Astrocyte (in vitro differentiated cells and primary cell): ENCODE results near the gene TSPAN4. TPM values are rescaled to one million over a fixed set of nuclear protein-coding genes. Genes with fewer than 3 reads are reported as not detected.

Source experiments
- DNase-seq: peaks from one replicate; pipeline ENCODE4 v3.0.0-alpha.2; 2010; ENCODE audit warnings: low read depth
- FAIRE-seq: peaks from 2 replicates; lab custom pipeline; 2011; peaks lifted over from hg19 to GRCh38; lab: Jason Lieb, UNC
- H2AFZ ChIP-seq: 2 replicates; pipeline ENCODE4 v1.6.0; 2012; ENCODE audit warnings: low read depth, low read length, inconsistent platforms
- H3K27ac ChIP-seq: 2 replicates; pipeline ENCODE4 v1.5.1; 2011; ENCODE audit warnings: low read depth, low read length, inconsistent platforms
- H3K27me3 ChIP-seq: 2 replicates; pipeline ENCODE4 v1.6.0; 2011; ENCODE audit warnings: low read length, inconsistent platforms; ENCODE audit not compliant: insufficient read depth
- H3K36me3 ChIP-seq: 2 replicates; pipeline ENCODE4 v1.5.1; 2011; ENCODE audit warnings: low read length, inconsistent platforms; ENCODE audit not compliant: insufficient read depth
- H3K4me1 ChIP-seq: 2 replicates; pipeline ENCODE4 v1.5.1; 2011; ENCODE audit warnings: low read length, inconsistent platforms; ENCODE audit not compliant: insufficient read depth
- H3K4me2 ChIP-seq: 2 replicates; pipeline ENCODE4 v1.6.0; 2012; ENCODE audit warnings: low read length, inconsistent platforms
- H3K4me3 ChIP-seq: 2 replicates; pipeline ENCODE4 v1.5.1; 2011; ENCODE audit warnings: low read depth, mild to moderate bottlenecking, low read length, inconsistent platforms; ENCODE audit not compliant: insufficient read depth
- H3K79me2 ChIP-seq: 2 replicates; pipeline ENCODE4 v1.6.0; 2012; ENCODE audit warnings: mild to moderate bottlenecking, low read length, inconsistent platforms; ENCODE audit not compliant: insufficient read depth
- H3K9ac ChIP-seq: 2 replicates; pipeline ENCODE4 v1.6.0; 2012; ENCODE audit warnings: mild to moderate bottlenecking, low read length, inconsistent platforms
- H3K9me3 ChIP-seq: 2 replicates; pipeline ENCODE4 v1.5.1; 2012; ENCODE audit warnings: low read depth, mild to moderate bottlenecking, low read length, inconsistent platforms; ENCODE audit not compliant: insufficient read depth
- H4K20me1 ChIP-seq: 2 replicates; pipeline ENCODE4 v1.6.0; 2012; ENCODE audit warnings: low read length, inconsistent platforms; ENCODE audit not compliant: insufficient read depth
- H3K27ac Mint-ChIP-seq: one replicate; pipeline ENCODE4 v1.8.0; 2021; ENCODE audit warnings: mild to moderate bottlenecking, mixed read lengths; ENCODE audit not compliant: unreplicated experiment
- H3K27me3 Mint-ChIP-seq: one replicate; pipeline ENCODE4 v1.8.0; 2021; ENCODE audit warnings: low read depth, mixed read lengths; ENCODE audit not compliant: unreplicated experiment
- H3K36me3 Mint-ChIP-seq: one replicate; pipeline ENCODE4 v1.8.0; 2021; ENCODE audit warnings: low read depth, mixed read lengths; ENCODE audit not compliant: unreplicated experiment
- H3K4me1 Mint-ChIP-seq: one replicate; pipeline ENCODE4 v1.8.0; 2021; ENCODE audit warnings: low read depth, mixed read lengths; ENCODE audit not compliant: unreplicated experiment
- H3K4me3 Mint-ChIP-seq: one replicate; pipeline ENCODE4 v1.8.0; 2021; ENCODE audit warnings: mild to moderate bottlenecking, moderate library complexity, mixed read lengths; ENCODE audit not compliant: unreplicated experiment
- H3K9me3 Mint-ChIP-seq: one replicate; pipeline ENCODE4 v1.8.0; 2021; ENCODE audit warnings: mild to moderate bottlenecking, mixed read lengths; ENCODE audit not compliant: unreplicated experiment
- CTCF ChIP-seq: IDR thresholded peaks from 2 replicates; pipeline ENCODE4 v1.5.1; 2011; ENCODE audit warnings: low read depth, mild to moderate bottlenecking, inconsistent platforms, low read length, moderate library complexity; ENCODE audit not compliant: insufficient read depth
- EZH2 ChIP-seq: IDR thresholded peaks from 2 replicates; pipeline ENCODE4 v1.6.1; 2012; ENCODE audit warnings: mild to moderate bottlenecking, low read length, inconsistent platforms; ENCODE audit not compliant: insufficient read depth
- total RNA-seq: library from RNA; stranded (reverse); gene quantifications from 2 replicates; pipeline ENCODE4 v1.2.1, GENCODE V29; 2021

The TSPAN4 gene
- total RNA-seq, 1 donor from 2014 or later = 69.5 TPM

GRCh38 chr11:863910-864827 is 21.5 kb downstream of the TSPAN4 start:
- Histone ChIP-seq H3K4me3 (no peak overlapping the region), H2AFZ (no peak overlapping the region), H3K9ac (no peak overlapping the region), H3K4me2 (no peak overlapping the region), H3K27me3 (no peaks in the 10 kb centered on the region), H3K4me1 (peaks cover 17% of the 10 kb centered on the region), H3K36me3 (no peaks in the 10 kb centered on the region), H3K9me3 (no peaks in the 10 kb centered on the region), H3K79me2 (no peaks in the 10 kb centered on the region), H3K27ac (no peak overlapping the region), H4K20me1 (peaks cover 24% of the 10 kb centered on the region)
- peaks cover 2% of the 10 kb centered on the region for H3K4me1 Mint-ChIP-seq
- TF ChIP-seq EZH2 = no peak
- no peak for TF ChIP-seq CTCF
- FAIRE-seq (no peak), DNase-seq (no peak)
- H3K27ac Mint-ChIP-seq = no peak overlapping the region
- H3K4me3 Mint-ChIP-seq = no peak overlapping the region
- peaks cover 2% of the 10 kb centered on the region for H3K36me3 Mint-ChIP-seq
- H3K27me3 Mint-ChIP-seq = no peaks in the 10 kb centered on the region
- no peaks in the 10 kb centered on the region for H3K9me3 Mint-ChIP-seq

GRCh38 chr11:864898-865297 is 22.2 kb downstream of the TSPAN4 start:
- peak overlapping the region; percentile 77 for H3K27ac Mint-ChIP-seq

More at GRCh38 chr11:864898-865297, 22.2 kb downstream of the TSPAN4 start:
- FAIRE-seq = no peak
- H3K36me3 ChIP-seq = no peaks in the 10 kb centered on the region
- Mint-ChIP-seq H3K27me3 (no peaks in the 10 kb centered on the region), H3K36me3 (peaks cover 2% of the 10 kb centered on the region), H3K4me1 (peaks cover 2% of the 10 kb centered on the region), H3K9me3 (no peaks in the 10 kb centered on the region), H3K4me3 (no peak overlapping the region)
- no peak overlapping the region for H3K9ac ChIP-seq
- H3K79me2 ChIP-seq = no peaks in the 10 kb centered on the region
- H3K4me2 ChIP-seq = no peak overlapping the region
- H3K9me3 ChIP-seq = no peaks in the 10 kb centered on the region
- H3K4me3 ChIP-seq = no peak overlapping the region
- no peaks in the 10 kb centered on the region for H3K27me3 ChIP-seq
- no peak overlapping the region for H2AFZ ChIP-seq
- peaks cover 18% of the 10 kb centered on the region for H4K20me1 ChIP-seq
- peaks cover 11% of the 10 kb centered on the region for H3K4me1 ChIP-seq
- no peak for TF ChIP-seq EZH2
- TF ChIP-seq CTCF = no peak
- no peak for DNase-seq
- H3K27ac ChIP-seq = no peak overlapping the region
